ENCODE results near the gene PDGFC.

- no peak for TF ChIP-seq CTCF (IDR thresholded peaks at IDR 0.05; ENCODE audit: low read length)
- TF ChIP-seq EZH2 (optimal IDR thresholded peaks at IDR 0.05; ENCODE audit: low read depth, low read length) = no peak
- no peak for TF ChIP-seq EZH2phosphoT487 (IDR thresholded peaks at IDR 0.05; ENCODE audit: low read length)
These were observed 62.6 kb downstream of the PDGFC start for GRCh38 chr4:156909010-156909409.

All from MM.1S (cell line).